ENCODE measurements around the gene LGI4.
"Not testable (repeated sequence)": the region's sequence is repeated elsewhere in the genome, so short reads cannot be mapped to it uniquely, and the experiment has no call there.

LGI4 gene

DNA sequence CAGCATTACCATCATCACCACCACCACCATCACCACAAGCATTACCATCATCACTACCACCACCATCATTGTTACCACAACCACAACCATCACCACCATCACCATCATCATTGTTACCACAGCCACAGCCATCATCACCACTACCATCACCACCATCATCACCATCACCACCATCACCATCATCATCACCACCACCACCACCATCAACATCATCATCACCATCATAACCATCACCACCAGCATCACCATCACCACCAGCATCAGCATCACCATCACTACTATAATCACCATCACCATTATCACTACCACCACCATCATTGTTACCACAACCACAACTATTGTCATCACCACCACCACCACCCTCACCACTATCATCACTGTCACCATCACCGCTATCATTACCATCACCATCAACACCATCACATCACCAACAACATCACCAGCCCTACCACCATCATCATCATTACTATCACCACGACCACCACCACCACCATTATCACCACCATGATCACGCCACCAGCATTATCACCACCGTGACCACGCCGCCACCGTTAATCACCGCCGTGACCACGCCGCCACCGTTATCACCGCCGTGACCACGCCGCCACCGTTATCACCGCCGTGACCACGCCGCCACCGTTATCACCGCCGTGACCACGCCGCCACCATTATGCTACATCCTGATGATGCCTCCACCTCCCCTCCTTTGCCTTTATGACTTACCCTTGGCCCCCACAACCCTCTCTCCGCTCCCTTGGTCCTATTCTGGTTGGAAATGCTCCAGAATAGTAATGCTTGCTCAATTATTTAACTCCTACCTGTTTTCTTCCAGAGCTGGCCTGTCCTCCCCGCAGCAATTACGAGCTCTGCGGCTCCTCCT is 29.2 kb downstream of the LGI4 start:
- DNase-seq (ENCODE audit: low spot score) = no peak

DNA sequence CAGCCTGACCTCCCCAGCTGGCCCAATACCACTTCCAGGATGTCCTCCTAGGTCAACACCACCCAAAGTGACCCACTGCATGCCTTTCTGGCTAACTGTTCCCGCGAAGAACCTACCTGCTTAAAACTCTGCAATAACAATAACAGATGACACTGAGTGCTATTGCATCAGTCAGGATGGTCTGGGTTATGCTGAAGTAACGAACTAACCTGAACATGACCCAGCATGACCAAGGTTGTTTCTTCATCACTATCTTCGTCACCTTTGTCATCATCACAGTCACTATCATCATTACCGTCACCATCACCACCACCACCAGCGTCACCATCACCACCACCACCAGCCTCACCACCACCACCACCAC is 29.8 kb downstream of the LGI4 start:
- DNase-seq (ENCODE audit: low spot score) = no peak

DNA sequence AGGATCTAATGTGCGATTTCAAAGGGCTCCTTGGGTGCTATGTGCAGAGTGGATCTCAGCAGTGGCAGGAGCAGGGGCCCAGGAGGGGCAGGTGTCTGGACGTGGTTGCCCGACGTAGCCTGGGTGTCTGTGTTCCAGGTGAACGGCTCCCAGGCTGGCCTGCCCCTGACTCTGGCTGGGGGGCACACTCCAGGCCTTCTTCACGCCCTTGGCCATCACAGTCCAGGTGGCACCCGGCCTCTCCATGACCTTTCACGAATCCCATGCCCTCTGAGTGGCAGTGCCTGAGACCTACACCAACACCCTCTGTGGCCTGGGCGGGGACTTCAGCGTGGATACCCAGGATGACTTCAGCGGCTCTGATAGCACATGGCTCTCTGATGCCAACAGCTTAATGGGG is 30.5 kb downstream of the LGI4 start:
- no peak for DNase-seq (ENCODE audit: low spot score)

DNA sequence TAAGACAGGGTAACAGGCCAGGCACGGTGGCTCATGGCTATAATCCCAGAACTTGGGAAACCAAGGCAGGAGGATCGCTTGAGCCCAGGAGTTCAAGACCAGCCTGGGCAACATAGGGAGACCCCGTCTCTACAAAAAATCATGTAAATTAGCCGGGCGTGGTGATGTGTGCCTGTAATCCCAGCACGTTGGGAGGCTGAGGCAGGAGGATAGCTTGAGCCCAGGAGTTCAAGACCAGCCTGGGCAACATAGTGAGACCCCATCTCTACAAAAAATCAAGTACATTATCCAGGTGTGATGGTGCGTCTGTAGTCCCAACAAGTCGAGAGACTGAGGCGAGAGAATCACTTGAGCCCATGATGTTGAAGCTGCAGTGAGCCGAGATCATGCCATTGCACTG is 31.2 kb downstream of the LGI4 start:
- not testable (repeated sequence) for DNase-seq (ENCODE audit: low spot score)

DNA sequence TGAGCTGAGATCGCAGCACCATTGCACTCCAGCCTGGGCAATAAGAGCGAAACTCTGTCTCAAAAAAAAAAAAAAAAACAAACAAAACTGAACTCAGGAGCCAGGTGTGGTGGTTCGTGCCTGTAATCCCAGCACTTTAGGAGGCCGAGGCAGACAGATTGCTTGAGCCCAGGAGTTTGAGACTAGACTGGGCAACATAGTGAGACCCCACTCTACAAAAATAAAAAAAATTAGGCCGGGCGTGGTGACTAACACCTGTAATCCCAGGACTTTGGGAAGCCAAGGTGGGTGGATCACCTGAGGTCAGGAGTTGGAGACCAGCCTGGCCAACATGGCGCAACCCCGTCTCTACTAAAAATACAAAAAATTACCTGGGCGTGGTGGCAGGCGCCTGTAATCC is 32.9 kb downstream of the LGI4 start:
- DNase-seq (ENCODE audit: low spot score) = not testable (repeated sequence)

DNA sequence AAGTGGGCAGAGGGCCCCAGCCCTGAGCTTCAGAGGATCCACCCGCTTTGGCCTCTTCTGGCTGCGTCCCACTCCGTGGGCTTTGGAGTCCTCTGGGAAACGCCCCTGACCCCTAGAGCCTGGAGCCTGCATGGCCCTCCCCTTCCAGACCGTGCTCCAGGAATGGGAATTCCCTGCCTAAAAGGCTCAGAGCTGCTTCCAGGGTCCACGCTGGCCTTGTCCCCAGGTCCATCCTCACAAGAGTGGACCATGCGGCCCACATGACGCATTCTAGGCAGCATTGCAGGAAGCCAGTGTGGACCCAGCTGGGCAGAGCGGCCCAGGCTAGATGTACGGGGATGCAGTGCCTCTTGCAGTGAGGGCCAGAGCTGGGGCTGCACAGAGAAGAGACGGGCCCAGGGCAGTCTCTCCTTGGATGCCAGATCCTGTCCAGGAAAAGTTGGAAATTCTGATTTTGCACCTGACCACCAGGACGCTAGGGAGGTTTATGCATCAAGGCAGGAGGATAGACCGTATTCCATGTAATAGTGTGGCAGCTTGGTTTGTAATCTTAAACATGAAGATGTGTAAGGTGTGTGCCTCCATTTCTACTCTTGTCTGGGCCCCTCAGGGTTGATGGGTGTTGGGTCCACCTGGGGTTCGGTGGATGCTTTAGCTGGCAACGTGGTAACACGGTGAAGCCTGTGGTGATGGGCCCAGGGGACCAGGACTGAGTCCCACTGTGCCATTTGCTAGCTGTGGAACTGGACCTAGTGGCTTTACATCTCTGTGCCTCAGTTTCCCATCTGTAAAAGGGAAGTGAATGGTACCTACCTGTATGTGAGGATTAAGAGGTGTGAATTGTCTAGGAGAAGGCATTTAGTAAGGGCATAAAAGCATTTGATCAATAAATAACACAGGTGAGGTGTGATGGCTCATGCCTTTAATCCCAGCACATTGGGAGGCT is 34.0 kb downstream of the LGI4 start:
- no peak for DNase-seq (ENCODE audit: low spot score)

DNA sequence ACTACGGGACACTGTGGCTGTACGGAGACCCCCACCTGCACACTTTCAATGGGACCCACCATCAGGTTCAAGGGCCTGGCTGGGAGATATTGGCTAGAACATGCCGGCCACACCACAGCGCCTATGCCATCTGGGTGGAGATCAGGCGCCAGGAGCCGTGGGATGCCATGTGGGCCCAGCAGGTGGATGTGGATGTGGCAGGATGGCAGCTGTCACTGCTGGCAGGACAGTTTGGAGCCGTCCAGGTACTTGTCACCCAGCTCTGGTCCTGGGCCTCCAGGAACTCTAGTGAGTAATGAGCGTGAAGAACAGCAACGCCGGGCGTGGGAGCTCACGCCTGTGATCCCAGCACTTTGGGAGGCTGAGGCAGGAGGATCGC is 35.0 kb downstream of the LGI4 start:
- DNase-seq (ENCODE audit: low spot score) = no peak

DNA sequence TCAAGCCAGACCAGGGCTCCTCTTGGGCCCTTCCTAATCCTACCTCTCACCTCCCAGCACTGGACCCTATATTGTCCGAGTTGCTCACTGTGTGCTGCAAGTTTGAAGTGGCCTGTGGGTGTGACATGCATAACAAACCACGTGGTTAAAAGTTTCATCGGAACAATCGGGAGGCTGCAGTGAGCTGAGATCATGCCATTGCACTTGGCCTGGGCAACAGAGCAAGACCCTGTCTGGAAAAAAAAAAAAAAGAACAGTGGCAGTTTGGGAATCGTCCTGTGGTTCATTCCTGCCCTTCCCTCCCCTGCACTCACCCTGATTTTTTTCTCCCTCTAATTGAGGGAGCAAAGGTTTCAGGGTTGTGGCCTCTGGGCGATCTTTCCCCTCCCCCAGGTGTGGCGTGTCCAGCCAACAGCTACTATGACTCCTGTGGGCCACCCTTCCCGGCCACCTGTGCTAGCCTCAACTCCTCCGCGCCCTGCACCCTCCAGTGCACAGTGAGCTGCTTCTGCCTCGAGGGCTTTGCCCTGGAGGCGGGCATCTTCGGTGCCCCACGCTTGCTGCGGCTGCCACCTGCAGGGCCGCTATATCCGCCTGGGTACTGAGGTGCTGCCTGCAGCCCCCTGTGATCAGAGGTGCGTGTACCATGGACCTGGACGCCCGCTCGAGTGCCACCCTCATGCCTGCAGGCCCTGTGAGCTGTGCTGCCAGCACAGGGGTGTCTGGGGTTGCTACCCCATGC is 35.5 kb downstream of the LGI4 start:
- DNase-seq (ENCODE audit: low spot score) = no peak

DNA sequence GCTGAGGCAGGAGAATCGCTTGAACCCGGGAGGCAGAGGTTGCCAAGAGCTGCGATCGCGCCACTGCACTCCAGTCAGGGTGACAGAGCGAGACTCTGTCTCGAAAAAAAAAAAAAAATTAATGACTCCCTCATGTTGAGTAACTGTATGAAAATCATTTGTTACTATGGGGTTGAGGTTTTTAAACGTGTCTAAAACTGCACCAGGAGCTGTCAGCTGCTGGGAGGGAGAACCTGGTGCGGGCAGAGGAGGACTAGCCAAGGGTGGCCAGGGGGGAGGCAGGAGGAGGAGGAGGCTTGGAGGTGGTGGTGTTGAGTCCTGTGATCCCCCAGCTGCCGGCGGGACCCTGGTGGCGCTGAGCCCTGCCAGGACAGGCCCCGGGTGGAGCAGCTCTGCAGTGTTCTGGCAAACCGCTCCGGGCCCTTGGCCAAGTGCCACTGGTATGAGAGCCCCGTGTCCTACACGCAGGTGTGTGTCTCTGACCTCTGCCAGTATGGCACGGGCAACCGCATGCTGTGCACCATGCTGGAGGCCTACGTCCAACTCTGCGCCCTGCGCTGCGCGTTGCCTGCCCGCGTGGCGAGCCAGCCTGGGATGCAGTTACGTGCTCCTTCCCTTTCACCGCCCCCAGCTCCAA is 36.3 kb downstream of the LGI4 start:
- no peak for DNase-seq (ENCODE audit: low spot score)

DNA sequence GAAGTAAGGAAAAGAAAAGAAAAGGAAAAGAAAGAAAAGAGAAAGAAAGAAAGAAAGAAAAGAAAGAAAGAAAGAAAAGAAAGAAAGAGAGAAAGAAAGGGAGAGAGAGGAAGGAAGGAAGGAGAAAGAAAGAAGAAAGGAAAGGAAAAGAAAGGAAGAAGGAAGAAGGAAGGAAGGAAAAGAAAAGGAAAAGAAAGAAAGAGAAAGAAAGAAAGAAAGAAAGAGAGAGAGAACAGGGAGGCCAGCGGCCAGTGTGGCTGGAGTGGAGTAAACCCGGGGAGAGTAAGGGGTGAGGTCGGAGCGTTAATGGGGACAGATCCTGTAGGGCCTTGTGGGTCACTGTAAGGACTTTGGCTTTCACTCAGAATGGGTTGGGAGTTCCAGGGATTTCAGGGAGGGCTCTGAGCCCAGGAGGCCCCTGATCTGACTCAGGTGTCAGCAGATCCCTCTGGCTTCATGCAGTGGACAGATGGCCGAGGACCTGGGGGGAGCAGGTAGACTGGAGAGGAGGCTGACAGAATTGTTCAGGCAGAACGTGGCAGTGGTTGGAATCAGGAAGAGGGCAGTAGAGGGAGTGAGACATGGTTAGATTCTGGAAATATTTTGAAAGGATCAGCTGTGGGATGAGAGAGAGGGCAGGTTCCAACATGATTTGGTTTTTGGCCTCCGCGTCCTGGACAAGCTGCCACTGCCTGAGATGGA is 39.0 kb downstream of the LGI4 start:
- DNase-seq (ENCODE audit: low spot score) = no peak

DNA sequence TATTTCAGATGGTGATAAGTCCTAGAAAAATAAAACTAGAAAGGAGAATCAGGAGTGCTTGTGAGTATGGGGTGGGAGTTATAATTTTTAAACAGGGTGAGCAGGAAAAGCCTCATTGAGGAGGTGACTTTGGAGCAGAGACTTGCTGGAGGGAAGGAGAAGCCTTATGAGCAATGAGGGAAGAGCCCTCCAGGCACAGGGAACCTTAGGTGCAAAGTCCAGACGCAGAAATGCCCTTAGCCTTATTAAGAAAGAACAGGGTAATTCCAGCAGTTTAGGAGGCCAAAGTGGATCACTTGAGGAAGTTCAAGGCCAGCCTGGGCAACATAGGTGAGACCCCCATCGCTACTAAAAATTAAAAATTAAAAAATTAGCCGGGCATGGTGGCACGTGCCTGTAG is 40.2 kb downstream of the LGI4 start:
- DNase-seq (ENCODE audit: low spot score) = no peak

DNA sequence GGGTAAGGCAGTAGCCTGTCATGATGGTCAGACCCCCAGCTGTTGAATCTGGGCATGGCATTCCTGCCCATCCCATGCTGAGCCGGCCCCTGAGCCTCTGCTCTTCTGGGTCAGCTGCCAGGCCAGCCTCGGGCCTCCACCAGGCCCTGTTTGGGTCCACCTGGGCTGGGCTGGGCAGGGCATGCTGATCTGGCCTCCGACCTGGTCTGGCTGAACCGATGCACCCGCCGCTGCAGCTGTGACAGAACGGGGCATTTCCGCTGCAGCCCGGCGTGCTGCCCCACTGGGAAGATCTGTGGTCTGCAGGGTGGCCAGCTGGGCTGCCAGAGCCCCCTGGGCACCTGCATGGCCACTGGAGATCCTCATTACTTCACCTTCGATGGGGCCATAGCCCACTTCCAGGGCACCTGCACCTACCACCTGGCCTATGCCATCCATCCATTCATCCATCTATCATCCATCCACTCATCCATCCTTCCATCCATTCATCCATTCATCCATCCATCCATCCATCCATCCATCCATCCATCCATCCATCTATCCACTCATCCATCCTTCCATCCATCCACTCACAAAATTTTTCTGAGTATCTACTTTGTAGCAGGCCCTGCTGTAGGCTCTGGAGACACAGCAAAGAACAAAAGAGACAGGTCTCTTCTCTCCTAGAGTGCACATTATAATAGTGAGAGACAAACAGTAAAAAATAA is 40.8 kb downstream of the LGI4 start:
- DNase-seq (ENCODE audit: low spot score) = no peak

DNA sequence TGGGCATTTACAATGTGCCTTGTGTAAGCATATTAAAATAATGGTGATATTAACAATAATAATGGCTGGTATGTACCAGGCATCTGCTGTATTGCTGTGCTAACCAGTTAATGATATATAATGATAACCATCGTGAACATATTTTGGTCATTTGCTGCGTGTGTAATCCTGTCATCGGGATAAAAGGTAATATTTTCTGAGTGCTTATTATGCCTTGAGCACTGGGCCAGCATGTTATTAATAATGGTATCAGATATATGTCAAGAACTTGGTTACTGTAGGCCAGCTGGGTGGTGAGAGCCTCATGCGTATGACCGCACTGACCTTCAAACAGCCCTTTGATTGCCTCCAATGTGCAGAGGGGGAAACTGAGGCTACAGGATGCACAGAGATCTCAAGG is 41.4 kb downstream of the LGI4 start:
- DNase-seq (ENCODE audit: low spot score) = no peak

DNA sequence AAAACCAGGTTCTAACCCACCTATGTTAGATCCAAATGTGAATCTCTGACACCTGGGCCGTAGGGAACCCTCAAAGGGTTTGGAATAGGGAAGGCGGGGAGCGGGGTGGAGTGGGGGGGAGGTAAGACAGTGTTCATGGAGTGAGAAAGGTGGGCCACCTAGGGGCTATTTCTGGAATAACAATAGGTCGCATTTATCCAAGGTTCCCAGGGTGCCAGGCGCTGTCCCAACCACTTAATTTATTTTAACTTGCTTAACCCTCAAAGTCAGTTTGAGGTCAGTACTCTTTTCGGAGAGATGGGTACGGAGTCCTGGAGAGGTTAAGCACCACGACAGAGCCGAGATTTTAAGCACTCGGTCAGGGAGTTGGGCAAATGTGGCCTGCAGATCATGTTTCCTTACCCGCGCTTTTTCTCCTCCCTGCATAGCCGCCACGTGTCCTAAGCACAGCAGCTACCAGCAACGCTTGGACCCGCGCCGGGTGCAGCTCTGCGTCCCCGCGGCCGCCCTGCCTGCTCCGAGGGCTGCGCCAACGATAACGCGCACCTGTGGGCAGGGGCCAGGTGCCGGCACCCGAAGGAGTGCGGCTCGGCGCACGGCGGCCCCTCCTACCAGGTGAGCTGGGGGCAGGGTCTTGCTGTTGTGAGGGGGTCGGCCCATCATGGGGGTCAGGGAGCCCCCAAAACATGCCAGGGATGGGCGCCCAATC is 44.2 kb downstream of the LGI4 start:
- DNase-seq (ENCODE audit: low spot score) = peak; percentile 83

DNA sequence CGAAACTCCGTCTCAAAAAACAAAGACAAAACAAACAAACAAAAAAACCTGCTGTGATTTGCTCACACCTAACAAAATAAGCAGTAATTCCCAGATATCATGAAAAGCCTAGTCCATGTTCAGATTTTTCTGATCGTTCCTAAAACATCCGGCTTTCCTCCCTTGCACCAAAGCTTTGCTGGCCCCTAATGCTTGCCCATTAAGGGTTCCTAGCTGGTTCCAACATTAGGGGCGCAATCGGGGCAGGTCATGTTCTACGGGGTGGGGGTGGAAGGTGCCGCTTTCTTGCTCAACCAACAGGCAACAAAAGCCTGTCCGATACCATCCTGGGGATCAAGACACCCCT is 44.7 kb downstream of the LGI4 start:
- no peak for DNase-seq (ENCODE audit: low spot score)

DNA sequence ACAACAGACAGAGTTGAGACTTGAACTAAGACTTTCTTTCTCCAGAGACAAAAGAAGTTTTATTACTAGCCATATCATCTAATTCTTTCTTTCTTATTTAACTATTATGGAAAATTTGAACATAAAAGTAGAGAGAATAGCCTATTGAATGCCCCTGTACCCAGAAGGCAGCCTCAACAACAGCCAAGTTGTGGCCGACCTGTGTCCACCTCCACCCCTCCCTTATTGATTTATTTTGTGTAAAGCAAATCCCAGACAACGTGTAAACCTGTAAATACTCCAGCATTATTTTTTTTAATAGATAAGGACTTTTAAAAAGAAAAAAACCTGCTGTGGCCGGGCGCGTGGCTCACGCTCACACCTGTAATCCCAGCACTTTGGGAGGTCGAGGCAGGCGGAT is 45.3 kb downstream of the LGI4 start:
- DNase-seq (ENCODE audit: low spot score) = no peak

DNA sequence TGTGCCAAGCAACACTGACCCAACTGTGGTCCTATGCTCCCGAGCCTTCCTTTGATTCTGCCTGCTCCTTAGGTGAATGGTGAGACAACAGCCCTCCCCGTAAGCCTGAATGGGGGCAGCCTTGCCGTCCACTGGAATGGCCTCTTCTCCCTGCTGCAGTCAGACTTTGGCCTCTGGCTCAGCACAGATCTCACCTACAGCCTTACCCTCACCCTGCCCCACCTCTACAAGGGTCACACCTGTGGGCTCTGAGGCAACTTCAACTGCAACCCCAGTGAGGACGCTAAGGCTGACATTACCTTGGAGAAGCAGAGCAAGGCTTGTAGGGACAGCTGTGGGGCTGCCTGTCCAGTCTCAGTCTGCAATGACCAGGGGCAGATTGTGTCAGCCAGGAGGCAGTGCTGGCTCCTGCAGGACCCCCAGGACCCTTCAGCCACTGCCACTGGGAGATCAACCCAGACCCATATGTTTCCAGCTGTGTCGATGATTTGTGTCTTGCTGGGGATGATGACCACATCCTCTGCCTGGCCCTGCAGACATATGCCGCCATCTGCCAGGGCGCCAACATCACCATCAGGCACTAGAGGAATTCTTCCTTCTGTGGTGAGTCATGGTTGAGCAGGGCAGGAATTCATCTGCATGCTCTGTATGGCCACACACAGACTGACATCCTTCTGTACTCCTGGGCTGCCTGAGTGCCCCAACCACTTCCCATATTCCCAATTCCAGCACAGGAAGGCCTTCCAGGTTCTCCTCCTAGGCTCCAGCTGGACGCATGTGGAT is 46.5 kb downstream of the LGI4 start:
- no peak for DNase-seq (ENCODE audit: low spot score)

DNA sequence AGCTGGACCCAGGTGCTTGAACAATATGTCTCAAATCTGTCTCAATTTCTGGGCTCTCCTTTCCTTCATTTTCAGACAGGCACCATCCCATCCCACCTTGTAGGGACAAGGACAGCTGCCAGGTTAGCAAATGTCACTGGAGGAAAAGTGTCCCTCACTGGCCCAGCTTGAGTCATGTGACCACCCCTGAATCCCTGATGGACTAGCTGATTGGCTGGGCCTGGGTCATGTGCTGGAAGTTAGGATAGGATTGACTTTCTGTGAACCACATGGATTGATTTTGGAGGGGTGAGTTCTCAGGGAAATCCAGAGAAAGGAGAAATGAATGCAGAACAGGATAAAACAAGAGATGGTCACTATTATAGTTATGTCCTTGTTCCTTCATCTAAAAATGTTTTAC is 47.5 kb downstream of the LGI4 start:
- DNase-seq (ENCODE audit: low spot score) = no peak

DNA sequence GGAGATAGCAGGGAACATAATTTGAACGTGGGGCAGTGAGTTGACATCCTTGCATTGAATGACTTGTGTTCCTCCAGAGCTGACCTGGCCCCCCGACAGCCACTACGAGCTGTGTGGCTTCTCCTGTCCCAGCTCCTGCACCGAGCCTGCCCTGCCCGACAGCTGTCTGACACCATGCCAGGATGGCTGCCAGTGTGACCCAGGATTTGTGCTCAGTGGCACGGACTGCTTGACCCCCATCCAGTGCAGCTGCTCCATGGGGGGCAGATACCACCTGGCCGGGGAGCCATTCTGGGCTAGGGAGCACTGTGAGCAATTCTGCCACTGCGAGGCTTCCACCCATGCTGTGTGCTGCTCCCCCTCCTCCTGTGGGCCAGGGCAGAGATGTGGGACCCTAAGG is 48.4 kb downstream of the LGI4 start:
- no peak for DNase-seq (ENCODE audit: low spot score)
